ENCODE results near the gene PLD1.

The PLD1 gene

DNA sequence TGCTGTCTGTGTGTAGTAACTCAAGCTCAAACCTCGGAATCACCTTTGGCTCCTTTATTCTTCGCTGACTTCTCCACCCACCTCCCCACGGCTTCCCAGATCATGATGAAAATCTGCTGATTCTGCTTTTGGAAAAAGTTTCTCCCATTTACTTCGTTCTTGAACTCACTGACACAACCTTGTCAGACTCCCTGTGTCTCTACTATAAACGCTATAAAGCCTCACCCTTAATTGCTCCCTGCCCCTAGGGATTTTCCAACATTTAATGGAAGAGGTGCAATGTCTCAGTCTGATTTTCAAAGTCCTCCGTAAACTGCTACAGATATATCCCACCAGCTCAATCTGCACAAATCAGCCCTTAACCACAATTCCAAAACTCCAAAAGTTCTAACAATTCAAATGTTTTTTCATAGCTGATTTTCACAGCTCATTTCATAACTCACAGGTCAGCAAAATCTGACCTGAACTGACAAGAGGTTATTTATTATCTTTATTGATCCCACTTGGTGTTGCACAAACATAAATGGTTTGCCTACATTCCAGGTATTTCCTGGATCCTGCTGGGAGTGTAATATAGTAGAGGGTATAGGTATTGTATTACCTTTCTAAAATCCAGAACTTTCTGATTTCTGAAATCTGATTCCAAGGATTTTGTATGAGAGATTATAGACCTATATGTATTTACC is 129.4 kb downstream of the PLD1 start:
- Histone ChIP-seq H3K27ac (ENCODE audit: low read depth, low read length) (no peak overlapping the region), H3K36me3 (ENCODE audit: control insufficient read depth, low read length) (no peaks in the 10 kb centered on the region), H3K9me3 (ENCODE audit: control insufficient read depth, insufficient read depth, low read length) (no peaks in the 10 kb centered on the region), H3K9me2 (replicated peaks; ENCODE audit: control insufficient read depth, low read length) (no peaks in the 10 kb centered on the region), H3F3A (ENCODE audit: control insufficient read depth, insufficient read depth) (no peaks in the 10 kb centered on the region), H4K20me1 (ENCODE audit: control insufficient read depth, insufficient read depth, low read depth, low read length) (no peaks in the 10 kb centered on the region), H3K4me2 (ENCODE audit: low read length) (no peak overlapping the region), H3K4me1 (ENCODE audit: control insufficient read depth, low read length) (no peaks in the 10 kb centered on the region), H3K4me3 (ENCODE audit: low read length) (no peak overlapping the region), H3K27me3 (ENCODE audit: control insufficient read depth, low read length) (peaks cover 3% of the 10 kb centered on the region; the same call in 1 of the 2 replicates), H3K79me2 (ENCODE audit: control insufficient read depth, low read length) (no peaks in the 10 kb centered on the region)
- TF ChIP-seq EZH2phosphoT487 (IDR thresholded peaks at IDR 0.05; ENCODE audit: borderline replicate concordance, low read length) (no peak), CTCF (IDR thresholded peaks at IDR 0.05; ENCODE audit: low read depth, low read length, poor library complexity, severe bottlenecking) (no peak)

- H3K4me2 ChIP-seq (ENCODE audit: low read length), result no peak overlapping the region
- no peaks in the 10 kb centered on the region for H3K79me2 ChIP-seq (ENCODE audit: control insufficient read depth, low read length)
- H3K4me1 ChIP-seq (ENCODE audit: control insufficient read depth, low read length), result no peaks in the 10 kb centered on the region
- no peaks in the 10 kb centered on the region for H3K9me2 ChIP-seq (replicated peaks; ENCODE audit: control insufficient read depth, low read length)
- no peaks in the 10 kb centered on the region for H3K9me3 ChIP-seq (ENCODE audit: control insufficient read depth, insufficient read depth, low read length)
- no peaks in the 10 kb centered on the region for H3F3A ChIP-seq (ENCODE audit: control insufficient read depth, insufficient read depth)
- TF ChIP-seq EZH2phosphoT487 (IDR thresholded peaks at IDR 0.05; ENCODE audit: borderline replicate concordance, low read length) (no peak), CTCF (IDR thresholded peaks at IDR 0.05; ENCODE audit: low read depth, low read length, poor library complexity, severe bottlenecking) (no peak)
- no peaks in the 10 kb centered on the region for H3K36me3 ChIP-seq (ENCODE audit: control insufficient read depth, low read length)
- H3K27me3 ChIP-seq (ENCODE audit: control insufficient read depth, low read length), result peaks cover 3% of the 10 kb centered on the region; the same call in 1 of the 2 replicates
- H3K27ac ChIP-seq (ENCODE audit: low read depth, low read length), result no peak overlapping the region
- no peak overlapping the region for H3K4me3 ChIP-seq (ENCODE audit: low read length)
- no peaks in the 10 kb centered on the region for H4K20me1 ChIP-seq (ENCODE audit: control insufficient read depth, insufficient read depth, low read depth, low read length)
Measured at GRCh38 chr3:171678971-171679492, 131.3 kb downstream of the PLD1 start.

DNA sequence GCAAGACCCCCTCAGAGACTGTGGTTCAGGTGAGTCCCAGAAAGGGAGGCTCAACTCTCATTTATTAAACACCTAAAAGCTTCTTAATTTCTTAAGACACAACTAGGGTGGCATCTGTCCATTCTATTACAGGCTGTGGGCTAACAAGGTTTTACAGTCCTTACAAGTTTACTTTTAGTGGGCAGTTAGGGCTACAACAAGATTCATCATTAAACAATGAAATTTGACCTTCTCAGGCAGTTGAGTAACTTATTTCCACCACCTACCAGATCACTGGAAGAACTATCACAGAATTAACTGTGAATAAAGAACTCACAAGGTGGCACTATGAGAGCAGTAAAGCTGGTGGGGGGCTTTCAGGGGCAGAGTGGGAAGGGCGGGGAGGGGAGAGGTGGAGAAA is 132.6 kb downstream of the PLD1 start:
- Histone ChIP-seq H3F3A (ENCODE audit: control insufficient read depth, insufficient read depth) (no peaks in the 10 kb centered on the region), H3K4me2 (ENCODE audit: low read length) (no peak overlapping the region), H3K36me3 (ENCODE audit: control insufficient read depth, low read length) (no peaks in the 10 kb centered on the region), H3K79me2 (ENCODE audit: control insufficient read depth, low read length) (no peaks in the 10 kb centered on the region), H3K4me1 (ENCODE audit: control insufficient read depth, low read length) (no peaks in the 10 kb centered on the region), H3K9me2 (replicated peaks; ENCODE audit: control insufficient read depth, low read length) (no peaks in the 10 kb centered on the region), H4K20me1 (ENCODE audit: control insufficient read depth, insufficient read depth, low read depth, low read length) (no peaks in the 10 kb centered on the region), H3K27me3 (ENCODE audit: control insufficient read depth, low read length) (peaks cover 3% of the 10 kb centered on the region; the same call in 1 of the 2 replicates), H3K27ac (ENCODE audit: low read depth, low read length) (no peak overlapping the region), H3K4me3 (ENCODE audit: low read length) (no peak overlapping the region), H3K9me3 (ENCODE audit: control insufficient read depth, insufficient read depth, low read length) (no peaks in the 10 kb centered on the region)
- TF ChIP-seq EZH2phosphoT487 (IDR thresholded peaks at IDR 0.05; ENCODE audit: borderline replicate concordance, low read length) (no peak), CTCF (IDR thresholded peaks at IDR 0.05; ENCODE audit: low read depth, low read length, poor library complexity, severe bottlenecking) (no peak)
